Fibroblast of lung (primary cell): ENCODE data around the gene CERK.

Experiments
- CTCF ChIP-seq, 2 donors: IDR thresholded peaks in 1 of 2; conservative IDR thresholded peaks in 1 of 2; 1 replicate in 1 of 2; 2 replicates in 1 of 2; pipeline ENCODE4 v1.5.1; 2011 to 2012; ENCODE audit warnings: low read length in 2 of 2, control low read depth in 1 of 2, inconsistent platforms in 1 of 2, low read depth in 1 of 2, mild to moderate bottlenecking in 1 of 2
- EZH2 ChIP-seq: IDR thresholded peaks from 2 replicates; pipeline ENCODE4 v1.5.1; 2012; ENCODE audit warnings: low read length, control low read depth, mild to moderate bottlenecking; ENCODE audit errors: missing control alignments

- TF ChIP-seq CTCF (conservative IDR thresholded peaks at IDR 0.05 in 1 of 2, IDR thresholded peaks at IDR 0.05 in 1 of 2; ENCODE audit: low read depth in 1 of 2, low read length in 2 of 2), result no peak
- no peak for TF ChIP-seq EZH2
Measured at GRCh38 chr22:46678785-46679700, 59.0 kb downstream of the CERK start.
